Effector memory CD4-positive, alpha-beta T cell (primary cell): ENCODE measurements around the gene ADAMTS8.

Source experiments
- DNase-seq, 3 donors: peaks; one replicate each; pipeline ENCODE4 v3.0.0-alpha.2; 2020
- H3K27ac ChIP-seq: 2 replicates; pipeline ENCODE4 v1.7.0; 2013; ENCODE audit warnings: mild to moderate bottlenecking, low read length, moderate library complexity; ENCODE audit not compliant: insufficient read depth, poor library complexity, severe bottlenecking
- H3K27me3 ChIP-seq: replicated peaks from 2 replicates; pipeline ENCODE4 v1.7.0; 2013; ENCODE audit warnings: mild to moderate bottlenecking, low read length; ENCODE audit not compliant: insufficient read depth, control insufficient read depth, poor library complexity, severe bottlenecking
- H3K36me3 ChIP-seq: 2 replicates; pipeline ENCODE4 v1.7.0; 2013; ENCODE audit warnings: mild to moderate bottlenecking, low read length, moderate library complexity; ENCODE audit not compliant: control insufficient read depth, insufficient read depth
- H3K4me1 ChIP-seq: 2 replicates; pipeline ENCODE4 v1.7.0; 2013; ENCODE audit warnings: low read length, mild to moderate bottlenecking; ENCODE audit not compliant: control insufficient read depth, insufficient read depth, poor library complexity, severe bottlenecking
- H3K4me3 ChIP-seq: 2 replicates; pipeline ENCODE4 v1.7.0; 2013; ENCODE audit warnings: low read length, low read depth, mild to moderate bottlenecking; ENCODE audit not compliant: insufficient read depth, poor library complexity, severe bottlenecking
- H3K9me3 ChIP-seq: 2 replicates; pipeline ENCODE4 v1.7.0; 2013; ENCODE audit warnings: mild to moderate bottlenecking, low read length, moderate library complexity; ENCODE audit not compliant: control insufficient read depth

ADAMTS8 gene

GRCh38 chr11:130472434-130472961 lies 44.1 kb upstream of the ADAMTS8 start:
- Histone ChIP-seq H3K27ac (no peak overlapping the region), H3K4me3 (no peak overlapping the region), H3K9me3 (no peaks in the 10 kb centered on the region), H3K36me3 (no peaks in the 10 kb centered on the region), H3K27me3 (no peaks in the 10 kb centered on the region), H3K4me1 (no peaks in the 10 kb centered on the region)
- DNase-seq: no peak

GRCh38 chr11:130471731-130472433 lies 43.5 kb upstream of the ADAMTS8 start:
- no peaks in the 10 kb centered on the region for H3K36me3 ChIP-seq
- H3K9me3 ChIP-seq: no peaks in the 10 kb centered on the region
- H3K27me3 ChIP-seq: no peaks in the 10 kb centered on the region
- no peak overlapping the region for H3K27ac ChIP-seq
- H3K4me1 ChIP-seq: no peaks in the 10 kb centered on the region
- no peak for DNase-seq
- H3K4me3 ChIP-seq: no peak overlapping the region

GRCh38 chr11:130470832-130471706 lies 42.7 kb upstream of the ADAMTS8 start:
- Histone ChIP-seq H3K36me3 (no peaks in the 10 kb centered on the region), H3K9me3 (no peaks in the 10 kb centered on the region), H3K27me3 (no peaks in the 10 kb centered on the region), H3K27ac (no peak overlapping the region), H3K4me3 (no peak overlapping the region), H3K4me1 (no peaks in the 10 kb centered on the region)
- no peak for DNase-seq

GRCh38 chr11:130469181-130469580 lies 40.8 kb upstream of the ADAMTS8 start:
- H3K36me3 ChIP-seq: no peaks in the 10 kb centered on the region
- DNase-seq: no peak

GRCh38 chr11:130467116-130467900 lies 38.9 kb upstream of the ADAMTS8 start:
- Histone ChIP-seq H3K9me3 (no peaks in the 10 kb centered on the region), H3K4me1 (no peaks in the 10 kb centered on the region), H3K4me3 (no peak overlapping the region), H3K27ac (no peak overlapping the region), H3K27me3 (no peaks in the 10 kb centered on the region), H3K36me3 (no peaks in the 10 kb centered on the region)
- no peak for DNase-seq

More at GRCh38 chr11:130469181-130469580, 40.8 kb upstream of the ADAMTS8 start:
- no peaks in the 10 kb centered on the region for H3K4me1 ChIP-seq
- H3K4me3 ChIP-seq: no peak overlapping the region
- H3K27ac ChIP-seq: no peak overlapping the region
- H3K9me3 ChIP-seq: no peaks in the 10 kb centered on the region
- no peaks in the 10 kb centered on the region for H3K27me3 ChIP-seq

- DNase-seq: no peak
These were observed 36.9 kb upstream of the ADAMTS8 start for GRCh38 chr11:130465263-130465662.

GRCh38 chr11:130464291-130464812 lies 35.9 kb upstream of the ADAMTS8 start:
- Histone ChIP-seq H3K27ac (no peak overlapping the region), H3K36me3 (no peaks in the 10 kb centered on the region), H3K4me1 (no peaks in the 10 kb centered on the region), H3K4me3 (no peak overlapping the region), H3K27me3 (no peaks in the 10 kb centered on the region), H3K9me3 (no peaks in the 10 kb centered on the region)
- no peak for DNase-seq

More at GRCh38 chr11:130465263-130465662, 36.9 kb upstream of the ADAMTS8 start:
- Histone ChIP-seq H3K9me3 (no peaks in the 10 kb centered on the region), H3K27ac (no peak overlapping the region), H3K27me3 (no peaks in the 10 kb centered on the region), H3K36me3 (no peaks in the 10 kb centered on the region), H3K4me1 (no peaks in the 10 kb centered on the region), H3K4me3 (no peak overlapping the region)

DNA sequence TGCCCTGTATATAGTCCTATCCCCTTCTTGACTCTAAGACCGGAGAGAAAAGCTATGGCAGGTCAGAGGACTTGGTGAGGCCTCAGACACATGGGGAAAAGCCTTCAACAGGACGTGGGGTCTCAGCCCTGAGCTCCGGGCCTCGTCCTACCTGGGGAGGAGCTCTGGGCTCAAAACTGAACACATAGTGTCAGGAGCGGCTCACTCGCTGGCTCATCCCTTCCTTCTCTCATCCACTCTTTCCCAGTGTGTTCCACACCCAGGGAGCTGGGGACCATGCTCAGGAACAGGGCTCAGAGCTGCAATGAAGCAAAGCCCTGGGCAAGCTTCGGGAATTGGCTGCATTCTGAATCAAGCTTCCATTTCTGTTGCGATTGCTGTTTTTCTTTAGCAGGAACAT lies 34.5 kb upstream of the ADAMTS8 start:
- Histone ChIP-seq H3K27ac (no peak overlapping the region), H3K4me1 (no peaks in the 10 kb centered on the region), H3K4me3 (no peak overlapping the region), H3K27me3 (no peaks in the 10 kb centered on the region), H3K36me3 (no peaks in the 10 kb centered on the region), H3K9me3 (no peaks in the 10 kb centered on the region)
- no peak for DNase-seq

DNA sequence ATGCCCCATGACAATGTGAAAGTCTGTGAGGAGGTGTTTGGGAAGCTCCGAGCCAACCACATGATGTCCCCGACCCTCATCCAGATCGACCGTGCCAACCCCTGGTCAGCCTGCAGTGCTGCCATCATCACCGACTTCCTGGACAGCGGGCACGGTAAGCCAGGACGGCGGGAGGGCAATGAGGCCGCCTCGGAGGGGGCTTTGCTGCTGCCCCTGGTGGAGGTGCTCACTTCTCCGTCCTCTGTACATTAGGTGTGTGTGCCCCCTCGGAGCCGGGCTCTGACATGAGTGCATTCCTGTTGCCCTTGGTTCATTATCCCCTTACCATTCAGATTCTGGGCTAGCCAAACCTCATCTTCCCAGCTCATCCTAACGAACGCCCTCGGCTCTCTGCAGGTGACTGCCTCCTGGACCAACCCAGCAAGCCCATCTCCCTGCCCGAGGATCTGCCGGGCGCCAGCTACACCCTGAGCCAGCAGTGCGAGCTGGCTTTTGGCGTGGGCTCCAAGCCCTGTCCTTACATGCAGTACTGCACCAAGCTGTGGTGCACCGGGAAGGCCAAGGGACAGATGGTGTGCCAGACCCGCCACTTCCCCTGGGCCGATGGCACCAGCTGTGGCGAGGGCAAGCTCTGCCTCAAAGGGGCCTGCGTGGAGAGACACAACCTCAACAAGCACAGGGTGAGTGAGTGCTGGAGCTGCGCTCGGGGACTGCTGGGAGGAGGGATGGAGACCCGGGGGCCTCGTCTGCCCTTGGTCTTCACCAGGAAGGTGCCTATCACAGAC lies 33.9 kb upstream of the ADAMTS8 start:
- H3K27ac ChIP-seq: no peak overlapping the region
- no peaks in the 10 kb centered on the region for H3K9me3 ChIP-seq
- H3K27me3 ChIP-seq: no peaks in the 10 kb centered on the region
- H3K36me3 ChIP-seq: no peaks in the 10 kb centered on the region
- no peak overlapping the region for H3K4me3 ChIP-seq
- DNase-seq: no peak
- H3K4me1 ChIP-seq: no peaks in the 10 kb centered on the region
